GM19043 (cell line): Measurements from ENCODE around the gene FAP.

ENCODE experiments used
- ATAC-seq: cut with Tn5 transposase; IDR thresholded peaks from one replicate; pipeline ENCODE4 v1.9.1; 2021; ENCODE audit warnings: low read depth; ENCODE audit not compliant: unreplicated experiment

Gene FAP

GRCh38 chr2:162196638-162197037 is 46.6 kb downstream of the FAP start:
- no peak for ATAC-seq

- ATAC-seq: no peak
Observed at GRCh38 chr2:162188451-162188850, 54.8 kb downstream of the FAP start.

- no peak for ATAC-seq
Observed at GRCh38 chr2:162185541-162186232, 57.6 kb downstream of the FAP start.

- no peak for ATAC-seq
Observed at GRCh38 chr2:162184821-162185450, 58.3 kb downstream of the FAP start.

GRCh38 chr2:162184359-162184758 is 58.9 kb downstream of the FAP start:
- ATAC-seq: no peak

- no peak for ATAC-seq
Observed at GRCh38 chr2:162182395-162182794, 60.9 kb downstream of the FAP start.

GRCh38 chr2:162177301-162177700 is 65.9 kb downstream of the FAP start:
- ATAC-seq: no peak

GRCh38 chr2:162175714-162176113 is 67.5 kb downstream of the FAP start:
- ATAC-seq: no peak

GRCh38 chr2:162174746-162175145 is 68.5 kb downstream of the FAP start:
- no peak for ATAC-seq

GRCh38 chr2:162172802-162173370 is 70.4 kb downstream of the FAP start:
- no peak for ATAC-seq

GRCh38 chr2:162166745-162167144 is 76.5 kb downstream of the FAP start:
- ATAC-seq: no peak

GRCh38 chr2:162166174-162166573 is 77.1 kb downstream of the FAP start:
- no peak for ATAC-seq

GRCh38 chr2:162164802-162165201 is 78.4 kb downstream of the FAP start:
- ATAC-seq: no peak

GRCh38 chr2:162159446-162159845 is 83.8 kb downstream of the FAP start:
- no peak for ATAC-seq

- ATAC-seq: no peak
Observed at GRCh38 chr2:162156149-162156548, 87.1 kb downstream of the FAP start.

GRCh38 chr2:162155093-162155492 is 88.2 kb downstream of the FAP start:
- ATAC-seq: no peak

- ATAC-seq: peak; percentile 96
Observed at GRCh38 chr2:162153608-162154224, 89.5 kb downstream of the FAP start.

GRCh38 chr2:162152147-162152546 is 91.1 kb downstream of the FAP start, which contains the start of gene GCG:
Gene GCG (minus strand): TSS chr2:162152247. CDS start chr2:162149178, 3,069 bp downstream.
- no peak for ATAC-seq

GRCh38 chr2:162149940-162150339 is 93.3 kb downstream of the FAP start:
- no peak for ATAC-seq

GRCh38 chr2:162149466-162149865 is 93.8 kb downstream of the FAP start:
- no peak for ATAC-seq

- ATAC-seq: no peak
Observed at GRCh38 chr2:162148956-162149355, 94.3 kb downstream of the FAP start.
